Loucy (cell line): Measurements from ENCODE around the gene RBP2.

Experiments used
- H2AFZ ChIP-seq: fragments of 200-600 bp; sonication (generic); 2 replicates; pipeline ENCODE4 v1.6.0; 2016; ENCODE audit warnings: antibody characterized with exemption, mild to moderate bottlenecking, low read length, moderate library complexity
- H3F3A ChIP-seq: fragments of 200-600 bp; 2 replicates; pipeline ENCODE4 v1.6.0; 2016; ENCODE audit warnings: antibody characterized with exemption, low read depth, mild to moderate bottlenecking
- H3K27me3 ChIP-seq: fragments of 200-600 bp; sonication (generic); 2 replicates; pipeline ENCODE4 v1.6.1; 2014; ENCODE audit warnings: low read length, mild to moderate bottlenecking; ENCODE audit not compliant: insufficient read depth, poor library complexity, severe bottlenecking
- H3K36me3 ChIP-seq: fragments of 200-600 bp; sonication (generic); 2 replicates; pipeline ENCODE4 v1.6.1; 2016; ENCODE audit warnings: low read length; ENCODE audit not compliant: insufficient read depth
- H3K4me1 ChIP-seq: fragments of 200-600 bp; sonication (generic); 2 replicates; pipeline ENCODE4 v1.5.1; 2014; ENCODE audit warnings: low read length, mild to moderate bottlenecking; ENCODE audit not compliant: insufficient read depth, poor library complexity, severe bottlenecking
- H3K4me2 ChIP-seq: fragments of 200-600 bp; sonication (generic); 2 replicates; pipeline ENCODE4 v1.6.0; 2014; ENCODE audit warnings: antibody characterized with exemption, low read length, low read depth, mild to moderate bottlenecking; ENCODE audit not compliant: poor library complexity, severe bottlenecking
- H3K4me3 ChIP-seq: fragments of 200-600 bp; sonication (generic); 2 replicates; pipeline ENCODE4 v1.5.1; 2014; ENCODE audit warnings: low read length, mild to moderate bottlenecking, mixed read lengths; ENCODE audit not compliant: poor library complexity, severe bottlenecking
- H3K79me2 ChIP-seq: fragments of 200-600 bp; sonication (generic); 2 replicates; pipeline ENCODE4 v1.6.1; 2014; ENCODE audit warnings: low read length; ENCODE audit not compliant: insufficient read depth
- H3K9ac ChIP-seq: fragments of 200-600 bp; sonication (generic); 2 replicates; pipeline ENCODE4 v1.6.0; 2014; ENCODE audit warnings: mild to moderate bottlenecking, low read depth, low read length, moderate library complexity; ENCODE audit not compliant: poor library complexity, severe bottlenecking
- H3K9me2 ChIP-seq: fragments of 200-600 bp; sonication (generic); replicated peaks from 2 replicates; pipeline ENCODE4 v1.6.1; 2016; ENCODE audit warnings: low read depth, low read length, mixed read lengths
- H3K9me3 ChIP-seq: fragments of 200-600 bp; sonication (generic); 2 replicates; pipeline ENCODE4 v1.6.1; 2014; ENCODE audit warnings: mild to moderate bottlenecking, antibody characterized with exemption, low read length, low read depth; ENCODE audit not compliant: insufficient read depth
- H4K20me1 ChIP-seq: fragments of 200-600 bp; sonication (generic); 2 replicates; pipeline ENCODE4 v1.6.0; 2014; ENCODE audit warnings: antibody characterized with exemption, low read length, mild to moderate bottlenecking; ENCODE audit not compliant: insufficient read depth, poor library complexity, severe bottlenecking
- CTCF ChIP-seq: fragments of 200-600 bp; sonication (generic); conservative IDR thresholded peaks from 2 replicates; pipeline ENCODE4 v1.5.1; 2014; ENCODE audit warnings: mild to moderate bottlenecking, antibody characterized with exemption, low read length
- EZH2phosphoT487 ChIP-seq: fragments of 200-600 bp; IDR thresholded peaks from 2 replicates; pipeline ENCODE4 v1.6.1; 2018; ENCODE audit warnings: antibody characterized with exemption, mild to moderate bottlenecking, moderate library complexity, borderline replicate concordance

The RBP2 gene

GRCh38 chr3:139434228-139434627, 42.1 kb downstream of the RBP2 start:
- Histone ChIP-seq H3K4me3 (no peak overlapping the region), H3K4me1 (no peaks in the 10 kb centered on the region), H3K27me3 (no peaks in the 10 kb centered on the region), H3K79me2 (no peaks in the 10 kb centered on the region), H4K20me1 (no peaks in the 10 kb centered on the region), H3K4me2 (no peak overlapping the region), H3F3A (no peaks in the 10 kb centered on the region), H3K36me3 (no peaks in the 10 kb centered on the region), H3K9ac (no peak overlapping the region), H2AFZ (no peak overlapping the region), H3K9me3 (no peaks in the 10 kb centered on the region), H3K9me2 (no peaks in the 10 kb centered on the region)
- TF ChIP-seq EZH2phosphoT487 = no peak
- TF ChIP-seq CTCF = no peak

- Histone ChIP-seq H3F3A (no peaks in the 10 kb centered on the region), H3K36me3 (no peaks in the 10 kb centered on the region), H3K9me3 (no peaks in the 10 kb centered on the region), H3K9me2 (no peaks in the 10 kb centered on the region), H3K79me2 (no peaks in the 10 kb centered on the region), H3K4me2 (no peak overlapping the region), H3K4me1 (no peaks in the 10 kb centered on the region), H4K20me1 (no peaks in the 10 kb centered on the region), H3K9ac (no peak overlapping the region), H2AFZ (no peak overlapping the region), H3K27me3 (no peaks in the 10 kb centered on the region), H3K4me3 (no peak overlapping the region)
- TF ChIP-seq EZH2phosphoT487 (no peak), CTCF (no peak)
Observed at GRCh38 chr3:139433089-139433488, 43.2 kb downstream of the RBP2 start.

GRCh38 chr3:139430493-139430892, 45.8 kb downstream of the RBP2 start:
- Histone ChIP-seq H3K4me1 (no peaks in the 10 kb centered on the region), H3K79me2 (no peaks in the 10 kb centered on the region), H4K20me1 (no peaks in the 10 kb centered on the region), H3K4me2 (no peak overlapping the region), H3K27me3 (no peaks in the 10 kb centered on the region), H3K36me3 (no peaks in the 10 kb centered on the region), H3K9me3 (no peaks in the 10 kb centered on the region), H3K9me2 (no peaks in the 10 kb centered on the region), H3K4me3 (no peak overlapping the region), H2AFZ (no peak overlapping the region), H3F3A (no peaks in the 10 kb centered on the region), H3K9ac (no peak overlapping the region)
- no peak for TF ChIP-seq CTCF
- no peak for TF ChIP-seq EZH2phosphoT487
